GM12874 (cell line): ENCODE results near the gene RCSD1.

Experiments used
- TF ChIP-seq, protein P1 (sequence below): IDR thresholded peaks from 2 replicates; pipeline ENCODE4 v1.5.1; 2011; ENCODE audit warnings: low read depth, mild to moderate bottlenecking, control low read depth, low read length, moderate library complexity; ENCODE audit not compliant: insufficient read depth

The RCSD1 gene

DNA sequence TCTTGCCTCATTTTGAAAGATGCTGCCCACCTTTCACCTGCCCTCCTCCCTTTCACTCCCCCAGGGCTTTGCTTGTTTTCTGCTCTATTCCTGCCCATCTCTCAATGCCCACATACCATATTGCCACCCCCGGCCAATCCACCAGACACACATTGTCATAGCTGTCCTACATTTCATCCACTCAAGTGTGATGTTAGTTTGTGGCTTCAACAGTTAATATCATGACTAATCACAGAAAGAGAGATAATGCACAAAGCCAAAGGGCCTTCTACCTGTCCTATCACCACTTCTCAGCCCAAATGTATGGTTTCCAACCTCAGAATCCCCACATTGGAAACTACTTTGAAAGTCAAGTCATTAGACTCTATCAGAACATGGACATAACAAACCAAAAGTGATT lies 18.0 kb upstream of the RCSD1 start:
- TF ChIP-seq, protein P1, sequence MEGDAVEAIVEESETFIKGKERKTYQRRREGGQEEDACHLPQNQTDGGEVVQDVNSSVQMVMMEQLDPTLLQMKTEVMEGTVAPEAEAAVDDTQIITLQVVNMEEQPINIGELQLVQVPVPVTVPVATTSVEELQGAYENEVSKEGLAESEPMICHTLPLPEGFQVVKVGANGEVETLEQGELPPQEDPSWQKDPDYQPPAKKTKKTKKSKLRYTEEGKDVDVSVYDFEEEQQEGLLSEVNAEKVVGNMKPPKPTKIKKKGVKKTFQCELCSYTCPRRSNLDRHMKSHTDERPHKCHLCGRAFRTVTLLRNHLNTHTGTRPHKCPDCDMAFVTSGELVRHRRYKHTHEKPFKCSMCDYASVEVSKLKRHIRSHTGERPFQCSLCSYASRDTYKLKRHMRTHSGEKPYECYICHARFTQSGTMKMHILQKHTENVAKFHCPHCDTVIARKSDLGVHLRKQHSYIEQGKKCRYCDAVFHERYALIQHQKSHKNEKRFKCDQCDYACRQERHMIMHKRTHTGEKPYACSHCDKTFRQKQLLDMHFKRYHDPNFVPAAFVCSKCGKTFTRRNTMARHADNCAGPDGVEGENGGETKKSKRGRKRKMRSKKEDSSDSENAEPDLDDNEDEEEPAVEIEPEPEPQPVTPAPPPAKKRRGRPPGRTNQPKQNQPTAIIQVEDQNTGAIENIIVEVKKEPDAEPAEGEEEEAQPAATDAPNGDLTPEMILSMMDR = no peak

DNA sequence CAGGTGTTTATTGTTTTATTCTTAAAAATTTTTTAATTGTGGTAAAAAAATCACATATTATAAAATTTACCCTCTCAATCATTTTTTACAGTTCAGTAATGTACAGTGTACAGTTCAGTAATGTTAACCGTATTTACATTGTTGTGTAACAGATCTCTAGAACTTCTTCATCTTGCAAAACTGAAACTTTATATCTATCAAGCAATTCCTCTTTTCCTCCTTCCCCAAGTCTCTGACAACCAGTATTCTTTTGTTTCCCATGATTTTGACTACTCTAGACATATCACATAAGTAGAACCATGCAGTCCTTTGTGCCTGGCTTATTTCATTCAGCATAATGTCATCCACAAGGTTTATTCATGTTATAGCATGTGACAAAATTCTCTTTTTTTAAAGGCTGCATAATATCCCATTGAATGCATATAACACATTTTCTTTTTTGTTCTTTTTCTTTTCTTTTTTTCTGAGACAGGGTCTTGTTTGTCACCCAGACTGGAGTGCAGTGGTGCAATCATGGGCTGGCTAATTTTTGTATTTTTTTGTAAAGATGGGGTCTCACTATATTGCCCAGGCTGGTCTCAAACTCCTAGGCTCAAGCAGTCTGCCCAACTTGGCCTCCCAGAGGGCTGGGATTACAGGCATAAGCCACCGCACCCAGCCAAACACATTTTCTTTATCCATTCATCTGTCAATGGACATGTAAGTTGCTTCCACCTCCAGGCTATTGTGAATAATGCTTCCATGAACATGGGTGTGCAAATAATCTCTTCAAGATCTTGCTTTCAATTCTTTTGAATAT lies 17.2 kb upstream of the RCSD1 start:
- TF ChIP-seq, protein P1 = no peak

DNA sequence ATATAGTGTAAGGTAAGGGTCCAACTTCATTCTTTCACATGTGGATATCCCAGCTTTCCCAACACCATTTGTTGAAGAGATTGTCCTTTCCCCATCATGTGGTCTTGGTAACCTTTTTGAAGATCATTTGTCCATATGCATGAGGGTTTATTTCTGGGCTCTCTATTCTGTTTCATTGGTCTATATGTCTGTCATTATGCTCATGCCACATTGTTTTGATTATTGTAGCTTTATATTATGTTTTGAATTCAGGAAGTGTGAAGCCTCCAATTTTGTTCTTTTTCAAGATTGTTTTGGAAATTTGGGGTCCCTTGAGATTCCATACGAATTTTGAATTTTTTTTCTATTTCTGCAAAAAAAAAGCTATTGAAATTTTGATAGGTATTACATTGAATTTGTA lies 15.2 kb upstream of the RCSD1 start:
- TF ChIP-seq, protein P1 = no peak

DNA sequence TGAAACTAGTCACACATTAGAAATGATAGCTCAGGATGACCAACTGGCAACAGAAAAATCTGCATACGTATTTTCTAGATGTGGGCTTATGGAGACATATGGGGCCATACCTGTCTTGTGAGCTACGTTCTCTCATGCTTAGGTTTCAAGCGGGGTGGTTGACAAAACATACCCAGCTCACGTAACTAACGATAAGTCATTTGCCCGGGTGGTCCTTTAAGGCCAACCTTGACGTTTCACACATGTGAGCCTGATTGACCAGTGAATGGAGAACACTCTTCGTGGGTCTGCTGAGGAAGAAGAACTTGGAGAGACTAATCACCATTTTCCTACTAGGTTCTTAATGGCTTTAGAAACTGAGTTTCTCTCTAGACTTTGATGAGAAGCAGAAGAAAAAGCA lies 13.5 kb upstream of the RCSD1 start:
- TF ChIP-seq, protein P1 = no peak

DNA sequence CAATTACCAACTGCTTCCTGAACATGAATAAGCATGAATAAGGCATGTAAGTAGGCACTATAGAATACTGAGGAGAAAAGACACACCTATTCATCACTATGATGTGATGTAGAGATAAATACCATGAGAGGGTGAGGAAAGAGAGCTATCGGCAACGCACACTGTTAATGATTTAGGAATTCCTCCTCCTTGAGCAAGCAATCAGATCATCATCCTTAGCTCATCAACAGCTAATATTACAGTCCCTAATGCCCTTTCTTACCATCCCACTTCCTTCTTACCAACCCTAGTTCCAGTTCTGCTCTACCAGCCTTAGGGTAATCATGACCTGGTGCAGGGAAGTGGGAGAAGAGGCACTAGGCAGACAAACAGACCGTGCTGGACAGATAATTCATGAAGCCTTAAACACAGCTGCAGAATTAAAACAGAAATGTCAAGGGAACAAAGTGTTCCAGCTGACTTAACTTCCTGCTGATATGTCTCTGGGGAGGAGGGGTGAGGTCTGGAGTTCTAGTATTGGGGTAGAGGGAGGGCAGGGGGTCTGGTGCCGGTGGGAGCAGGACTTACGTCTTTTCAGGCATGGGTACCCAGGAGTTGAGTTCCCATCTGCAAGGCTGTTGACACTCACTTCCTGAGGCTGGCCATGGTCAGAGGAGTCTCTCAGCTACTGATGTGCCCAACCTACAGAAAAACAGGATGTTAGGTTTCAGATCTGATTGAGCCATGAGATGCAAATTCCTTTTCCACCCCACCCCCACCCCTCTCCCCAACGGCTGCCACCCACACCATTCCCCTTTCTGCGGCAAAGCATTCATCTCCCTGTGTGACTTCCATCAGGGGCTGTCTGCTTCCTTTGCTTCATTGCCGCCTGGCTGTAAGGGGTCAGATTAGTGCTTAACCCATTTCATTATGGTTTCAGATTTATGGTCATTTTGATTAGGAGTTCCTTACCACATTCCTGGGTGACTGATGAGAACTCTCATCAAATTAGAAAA lies 12.6 kb upstream of the RCSD1 start:
- TF ChIP-seq, protein P1 = no peak

DNA sequence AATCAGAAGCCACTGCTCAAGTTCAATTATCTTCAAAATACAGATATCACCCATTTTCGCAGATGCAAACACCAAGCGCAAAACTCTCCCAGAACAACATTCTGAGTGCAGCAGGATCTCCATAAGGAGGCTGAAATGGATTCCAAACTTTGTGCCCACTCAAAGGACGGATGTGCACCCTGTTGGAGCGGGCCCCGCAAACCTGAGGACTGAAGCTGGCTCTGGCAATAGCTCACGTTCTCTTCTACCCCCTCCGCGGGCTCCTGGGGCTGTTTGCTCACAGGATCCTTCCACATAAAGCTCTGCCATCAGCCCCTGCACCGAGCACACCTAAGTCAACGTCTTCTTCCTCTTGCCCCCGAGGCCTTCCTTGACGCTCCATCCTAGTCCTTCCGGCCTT lies 11.7 kb upstream of the RCSD1 start:
- TF ChIP-seq, protein P1 = no peak

DNA sequence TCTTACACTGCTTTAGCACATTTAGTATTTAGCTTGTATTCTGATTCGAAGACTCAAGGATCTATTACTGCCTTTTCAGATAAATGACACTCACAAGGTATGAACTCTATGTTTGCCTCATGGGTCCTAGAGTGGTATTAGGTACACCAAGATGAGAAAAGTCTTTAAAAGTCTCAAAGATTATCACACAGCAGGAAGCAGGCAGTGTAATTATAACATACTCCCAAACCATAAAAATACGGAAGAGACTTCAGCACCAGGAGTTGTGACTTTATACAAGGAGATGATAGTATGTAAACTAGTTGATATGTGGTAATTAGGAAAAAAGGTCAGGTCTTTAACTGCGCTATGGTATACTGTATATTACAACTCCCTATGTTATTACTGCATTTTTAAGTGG lies 11.2 kb upstream of the RCSD1 start:
- TF ChIP-seq, protein P1 = no peak
